HFFc6 (cell line): ENCODE data around the gene RPRD1B. TPM values are rescaled to one million over a fixed set of nuclear protein-coding genes. Genes with fewer than 3 reads are reported as not detected.

Experiments used
- DNase-seq: peaks from one replicate; pipeline ENCODE4 v3.0.0-alpha.2; 2018
- H3K27ac Mint-ChIP-seq: 2 replicates; pipeline ENCODE4 v1.8.0; 2020; ENCODE audit warnings: mild to moderate bottlenecking, mixed read lengths
- H3K27me3 Mint-ChIP-seq: 2 replicates; pipeline ENCODE4 v1.8.0; 2021; ENCODE audit warnings: mild to moderate bottlenecking, moderate library complexity, mixed read lengths; ENCODE audit not compliant: insufficient read depth
- H3K36me3 Mint-ChIP-seq: 2 replicates; pipeline ENCODE4 v1.8.0; 2021; ENCODE audit warnings: low read depth, mixed read lengths
- H3K4me1 Mint-ChIP-seq: 2 replicates; pipeline ENCODE4 v1.8.0; 2020; ENCODE audit warnings: low read depth, mixed read lengths
- H3K4me3 Mint-ChIP-seq: 2 replicates; pipeline ENCODE4 v1.8.0; 2020; ENCODE audit warnings: mild to moderate bottlenecking, moderate library complexity, mixed read lengths
- H3K9me3 Mint-ChIP-seq: 2 replicates; pipeline ENCODE4 v1.8.0; 2020; ENCODE audit warnings: mild to moderate bottlenecking, mixed read lengths
- CTCF ChIP-seq: fragments of 200-600 bp; sonication (generic); IDR thresholded peaks from 2 replicates; pipeline ENCODE4 v1.5.0; 2021; ENCODE audit warnings: antibody characterized with exemption, mild to moderate bottlenecking
- total RNA-seq, 6 experiments: library from RNA; stranded (reverse); fragmentation: NEBNext Ultra II Directional; extraction: Animal tissue kit (Norgen Biotek cat#: 25700); gene quantifications; 2 replicates in 1 of 6; 3 replicates in 5 of 6; pipeline ENCODE4 v1.2.3, GENCODE V29; 2021

RPRD1B gene
- total RNA-seq, 6 experiments from 2014 or later: 15.9 to 20.2 (median 19.2) TPM

GRCh38 chr20:38115896-38116295, 82.3 kb downstream of the RPRD1B start:
- peaks cover 5% of the 10 kb centered on the region; the same call in 1 of the 2 replicates for H3K9me3 Mint-ChIP-seq
- no peaks in the 10 kb centered on the region; the same call in 1 of the 2 replicates for H3K27me3 Mint-ChIP-seq
- peaks cover 4% of the 10 kb centered on the region; the same call in 1 of the 2 replicates for H3K36me3 Mint-ChIP-seq
- no peak for DNase-seq
- no peak overlapping the region for H3K4me3 Mint-ChIP-seq
- H3K27ac Mint-ChIP-seq: no peak overlapping the region
- TF ChIP-seq CTCF: no peak
- H3K4me1 Mint-ChIP-seq: peaks cover 80% of the 10 kb centered on the region

GRCh38 chr20:38116409-38117165, 83.0 kb downstream of the RPRD1B start:
- Mint-ChIP-seq H3K27me3 (no peaks in the 10 kb centered on the region; the same call in 1 of the 2 replicates), H3K27ac (0 out of 2 replicates have a peak overlapping the region, but pooled peaks have one; percentile 10), H3K4me1 (peaks cover 75% of the 10 kb centered on the region), H3K4me3 (no peak overlapping the region), H3K9me3 (peaks cover 5% of the 10 kb centered on the region; the same call in 1 of the 2 replicates), H3K36me3 (peaks cover 4% of the 10 kb centered on the region; the same call in 1 of the 2 replicates)
- no peak for TF ChIP-seq CTCF
- no peak for DNase-seq

GRCh38 chr20:38117205-38117604, 83.7 kb downstream of the RPRD1B start:
- peaks cover 75% of the 10 kb centered on the region for H3K4me1 Mint-ChIP-seq
- no peak for TF ChIP-seq CTCF
- H3K27ac Mint-ChIP-seq: peak overlapping the region; percentile 42
- DNase-seq: no peak
- no peaks in the 10 kb centered on the region; the same call in 1 of the 2 replicates for H3K27me3 Mint-ChIP-seq
- H3K36me3 Mint-ChIP-seq: peaks cover 4% of the 10 kb centered on the region; the same call in 1 of the 2 replicates
- peaks cover 5% of the 10 kb centered on the region; the same call in 1 of the 2 replicates for H3K9me3 Mint-ChIP-seq
- no peak overlapping the region for H3K4me3 Mint-ChIP-seq

- Mint-ChIP-seq H3K27me3 (no peaks in the 10 kb centered on the region; the same call in 1 of the 2 replicates), H3K9me3 (peaks cover 5% of the 10 kb centered on the region; the same call in 1 of the 2 replicates), H3K4me3 (no peak overlapping the region; the same call in 1 of the 2 replicates), H3K36me3 (peaks cover 4% of the 10 kb centered on the region; the same call in 1 of the 2 replicates), H3K27ac (peak overlapping the region; percentile 42), H3K4me1 (peaks cover 79% of the 10 kb centered on the region)
- TF ChIP-seq CTCF: no peak
- DNase-seq: peak; percentile 82
Measured at GRCh38 chr20:38117635-38118034, 84.1 kb downstream of the RPRD1B start.

GRCh38 chr20:38119446-38119845, 85.9 kb downstream of the RPRD1B start:
- TF ChIP-seq CTCF: no peak
- peaks cover 6% of the 10 kb centered on the region for H3K27me3 Mint-ChIP-seq
- peaks cover 75% of the 10 kb centered on the region for H3K4me1 Mint-ChIP-seq
- peaks cover 4% of the 10 kb centered on the region; the same call in 1 of the 2 replicates for H3K36me3 Mint-ChIP-seq
- DNase-seq: no peak
- H3K9me3 Mint-ChIP-seq: peaks cover 5% of the 10 kb centered on the region; the same call in 1 of the 2 replicates
- H3K27ac Mint-ChIP-seq: no peak overlapping the region; the same call in 1 of the 2 replicates
- no peak overlapping the region for H3K4me3 Mint-ChIP-seq
